HG02981 (cell line): Measurements from ENCODE around the gene ITFG1.
"Not testable (repeated sequence)": the region's sequence is repeated elsewhere in the genome, so short reads cannot be mapped to it uniquely, and the experiment has no call there.

Experiments
- ATAC-seq: cut with Tn5 transposase; IDR thresholded peaks from one replicate; pipeline ENCODE4 v1.9.1; 2021; ENCODE audit warnings: mild to moderate bottlenecking, moderate library complexity; ENCODE audit not compliant: unreplicated experiment

ITFG1 gene

DNA sequence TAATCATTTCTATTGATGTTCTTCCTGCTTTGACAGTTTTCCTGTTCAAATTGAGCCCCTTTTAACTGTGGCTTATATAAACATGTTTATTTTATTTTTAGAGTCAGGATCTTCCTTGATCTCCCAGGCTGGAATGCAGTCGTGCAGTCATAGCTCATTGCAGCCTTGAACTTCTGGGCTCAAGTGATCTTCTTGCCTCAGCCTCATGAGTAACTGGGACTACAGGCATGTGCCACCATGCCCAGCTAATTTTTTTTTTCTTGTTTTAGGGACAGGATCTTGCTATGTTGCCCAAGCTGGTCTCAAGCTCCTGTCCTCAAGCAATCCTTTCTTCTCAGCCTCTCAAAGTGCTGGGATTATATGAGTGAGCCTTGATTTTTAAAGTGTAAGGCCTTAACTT, 14.9 kb upstream of the ITFG1 start:
- ATAC-seq, result no peak

DNA sequence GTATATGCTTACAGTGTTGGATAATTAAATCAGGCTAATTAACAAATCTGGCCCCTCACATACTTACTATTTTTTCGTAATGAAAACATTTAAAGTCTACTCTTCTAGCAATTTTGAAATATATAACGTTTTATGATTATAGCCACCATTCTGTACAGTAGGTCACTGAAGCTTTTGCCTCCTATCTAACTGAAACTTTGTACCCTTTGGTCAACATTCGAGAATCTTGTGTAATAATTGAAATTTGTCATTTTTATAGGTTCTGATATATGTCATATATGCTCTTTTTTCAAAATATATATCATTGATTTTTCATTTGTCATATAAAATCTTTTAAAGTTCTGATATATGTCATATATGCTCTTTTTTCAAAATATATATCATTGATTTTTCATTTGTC, 12.9 kb upstream of the ITFG1 start:
- no peak for ATAC-seq

DNA sequence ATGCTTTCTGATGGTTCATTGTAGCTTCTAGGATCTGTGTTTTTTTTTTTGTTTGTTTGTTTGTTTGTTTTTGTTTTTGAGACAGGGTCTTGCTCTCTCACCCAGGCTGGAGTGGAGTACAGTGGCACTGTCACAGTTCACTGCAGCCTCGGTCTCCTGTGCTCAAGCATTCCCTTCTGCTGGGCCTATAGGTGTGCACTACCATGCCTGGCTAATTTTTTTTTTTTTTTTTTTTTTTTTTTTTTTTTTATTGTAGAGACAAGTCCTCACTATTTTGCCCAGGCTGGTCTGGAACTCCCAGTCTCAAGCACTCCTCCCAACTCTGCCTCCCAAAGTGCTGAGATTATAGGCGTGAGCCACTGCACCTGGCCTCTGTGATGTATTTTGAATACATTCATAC, 12.1 kb upstream of the ITFG1 start:
- ATAC-seq, result not testable (repeated sequence)

DNA sequence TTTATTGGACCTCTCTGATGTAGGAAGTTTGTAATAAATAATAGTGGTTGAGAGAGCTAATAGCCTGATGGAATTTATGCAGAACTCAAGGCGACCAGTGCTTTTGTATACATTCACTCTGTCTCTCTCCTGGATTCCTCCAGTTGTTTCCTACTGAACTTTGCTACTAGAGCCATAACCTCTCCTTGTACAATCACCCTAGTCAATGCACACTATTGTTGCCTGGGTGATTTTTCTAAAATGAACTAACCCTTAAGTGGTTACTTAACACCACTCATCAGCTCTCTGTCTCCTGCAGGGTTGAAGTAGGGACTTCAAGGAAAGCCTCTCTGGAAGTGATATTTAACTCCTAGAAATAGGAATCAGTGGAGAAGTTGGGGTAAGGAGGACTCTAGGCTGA, 9.9 kb upstream of the ITFG1 start:
- no peak for ATAC-seq

DNA sequence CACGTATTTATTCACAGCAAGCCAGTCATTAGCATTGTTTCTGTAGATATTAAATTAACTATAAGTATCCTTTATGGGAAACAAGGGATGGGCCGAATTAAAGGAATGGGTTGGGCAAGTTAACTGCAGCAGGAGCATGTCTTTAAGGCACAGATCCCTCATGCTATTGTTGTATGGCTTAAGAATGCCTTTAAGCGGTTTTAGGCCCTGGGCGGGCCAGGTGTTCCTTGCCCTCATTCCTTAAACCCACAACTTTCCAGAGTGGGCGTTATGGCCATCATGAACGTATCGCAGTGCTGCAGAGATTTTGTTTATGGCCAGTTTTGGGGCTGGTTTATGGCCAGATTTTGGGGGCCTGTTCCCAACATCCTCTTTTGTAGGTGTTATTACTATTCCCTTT, 9.3 kb upstream of the ITFG1 start:
- no peak for ATAC-seq

DNA sequence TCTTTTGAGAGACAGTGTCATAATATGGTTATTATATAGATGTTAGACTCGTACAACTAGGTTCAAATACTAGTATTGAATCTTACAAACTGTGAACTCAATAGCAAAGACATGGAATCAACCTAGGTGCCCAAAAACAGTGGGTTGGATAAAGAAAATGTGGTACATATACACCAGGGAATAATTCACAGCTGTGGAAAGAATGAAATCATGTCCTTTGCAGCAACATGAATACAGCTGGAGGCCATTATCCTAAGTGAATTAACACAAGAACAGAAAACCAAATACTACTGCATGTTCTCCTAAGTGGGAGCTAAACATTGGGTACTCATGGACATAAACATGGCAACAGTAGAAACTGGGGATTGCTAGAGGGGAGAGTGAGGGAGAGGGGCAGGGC, 8.4 kb upstream of the ITFG1 start:
- no peak for ATAC-seq

DNA sequence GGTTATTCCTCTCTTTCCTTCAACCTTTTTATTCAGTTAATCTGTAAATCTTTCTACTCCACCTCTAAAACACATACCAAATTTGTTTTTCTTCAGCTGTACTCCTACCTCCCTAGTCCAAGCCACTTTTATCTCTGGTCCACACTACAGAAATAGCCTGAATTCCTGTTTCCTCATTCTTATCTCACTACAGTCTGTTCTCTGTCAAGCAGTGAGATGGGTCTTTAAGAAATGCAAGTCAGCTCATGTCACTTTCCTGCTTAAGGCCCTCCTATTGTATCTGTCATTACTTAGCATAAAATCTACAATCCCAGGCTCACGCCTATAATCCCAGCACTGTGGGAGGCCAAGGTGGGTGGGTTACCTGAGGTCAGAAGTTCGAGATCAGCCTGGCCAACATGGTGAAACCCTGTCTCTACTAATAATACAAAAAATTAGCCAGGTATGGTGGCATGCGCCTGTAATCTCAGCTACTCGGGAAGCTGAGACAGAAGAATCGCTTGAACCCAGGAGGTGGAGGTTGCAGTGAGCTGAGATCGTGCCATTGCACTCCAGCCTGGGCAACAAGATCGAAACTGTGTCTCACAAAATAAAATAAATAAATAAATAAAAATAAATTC, 7.3 kb upstream of the ITFG1 start:
- ATAC-seq, result not testable (repeated sequence)

DNA sequence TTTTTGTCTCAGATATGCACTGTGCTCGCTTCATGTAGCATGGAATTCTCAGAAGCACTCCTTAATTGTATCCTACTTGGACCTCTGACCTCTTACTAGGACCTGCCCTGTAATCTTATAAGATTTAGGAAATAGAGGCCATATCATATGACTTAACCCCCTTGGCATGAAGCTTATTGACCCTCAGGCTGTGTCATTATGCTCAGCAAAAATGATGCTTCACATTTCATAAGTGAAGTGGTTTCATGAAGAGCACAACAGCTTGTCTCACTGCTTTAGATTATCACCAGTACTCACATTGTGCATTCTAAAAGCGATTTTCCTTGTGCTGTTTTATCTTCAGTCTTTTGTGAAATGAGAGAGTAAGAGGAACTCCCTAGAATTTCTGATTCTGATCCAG, 6.6 kb upstream of the ITFG1 start:
- no peak for ATAC-seq

DNA sequence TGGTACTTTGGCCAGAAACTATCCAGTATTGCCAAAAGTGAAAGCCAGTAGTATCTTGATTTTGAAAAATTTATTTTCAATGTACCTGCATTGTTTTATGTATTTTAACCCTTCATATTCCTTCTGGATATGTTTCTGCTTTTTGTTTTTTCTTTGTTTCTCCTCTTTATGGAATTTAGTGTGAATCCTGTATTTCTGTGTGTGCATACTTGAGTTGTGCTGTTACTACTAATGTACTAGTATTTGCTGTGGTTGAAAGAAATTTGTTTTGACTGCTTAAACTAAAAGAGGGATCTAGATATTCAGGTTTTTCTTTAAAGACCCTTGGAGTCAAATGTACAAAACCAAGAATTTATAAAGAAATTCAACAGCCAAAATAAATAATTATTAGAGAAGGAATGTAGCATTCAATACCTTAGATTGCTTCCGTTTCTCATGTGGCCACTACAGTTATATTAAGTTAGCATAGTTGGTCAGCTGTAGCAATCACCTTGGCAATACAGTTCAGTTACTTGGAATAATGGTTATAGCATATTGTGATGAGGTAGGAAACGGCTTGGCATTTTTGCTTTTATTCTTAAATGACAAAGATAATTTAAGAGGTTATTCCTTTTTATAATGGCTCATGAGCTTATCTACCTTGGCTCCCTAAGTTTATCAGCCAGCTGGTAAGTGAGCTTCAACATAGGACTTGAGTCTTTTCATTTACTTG, 5.2 kb upstream of the ITFG1 start:
- ATAC-seq, result no peak

DNA sequence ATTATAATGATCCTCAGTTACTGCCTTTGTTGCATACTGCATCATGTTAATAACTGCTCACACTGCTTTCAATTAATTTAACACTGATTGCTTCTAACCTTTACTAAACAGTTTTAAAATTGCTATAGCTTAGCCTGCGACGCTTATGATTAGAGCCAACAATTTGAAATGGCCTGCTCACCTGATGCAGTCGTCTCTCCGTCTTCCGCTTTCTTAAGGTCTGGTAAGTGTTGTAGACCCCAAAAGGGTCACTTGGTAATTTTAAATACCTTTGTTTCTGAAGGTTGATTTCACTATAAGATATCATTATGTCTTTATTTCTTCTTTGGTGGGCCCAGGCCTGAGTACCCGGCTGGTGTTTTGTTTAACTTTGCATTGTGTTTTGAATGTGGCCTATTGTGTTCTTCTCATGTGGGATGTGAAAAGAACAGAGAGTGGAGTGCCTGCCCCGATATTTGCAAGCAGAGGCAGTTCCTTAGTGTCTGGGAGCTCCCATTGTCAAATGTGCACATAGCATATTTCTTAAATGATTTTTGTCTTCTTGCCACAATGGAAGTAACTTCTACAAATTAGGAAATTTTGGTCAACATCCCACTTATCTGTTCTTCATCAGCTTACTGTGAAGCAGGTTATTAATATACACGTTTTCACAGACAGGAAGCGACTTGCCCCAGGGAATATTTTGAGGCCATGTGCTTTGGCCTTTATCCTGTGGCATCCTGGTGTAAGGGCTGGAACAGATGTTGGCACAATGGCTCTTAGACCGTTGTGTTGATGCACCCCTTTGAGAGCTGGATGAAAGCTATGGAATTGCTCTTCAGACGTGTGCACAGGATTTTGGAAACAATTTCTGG, 3.1 kb upstream of the ITFG1 start:
- no peak for ATAC-seq

DNA sequence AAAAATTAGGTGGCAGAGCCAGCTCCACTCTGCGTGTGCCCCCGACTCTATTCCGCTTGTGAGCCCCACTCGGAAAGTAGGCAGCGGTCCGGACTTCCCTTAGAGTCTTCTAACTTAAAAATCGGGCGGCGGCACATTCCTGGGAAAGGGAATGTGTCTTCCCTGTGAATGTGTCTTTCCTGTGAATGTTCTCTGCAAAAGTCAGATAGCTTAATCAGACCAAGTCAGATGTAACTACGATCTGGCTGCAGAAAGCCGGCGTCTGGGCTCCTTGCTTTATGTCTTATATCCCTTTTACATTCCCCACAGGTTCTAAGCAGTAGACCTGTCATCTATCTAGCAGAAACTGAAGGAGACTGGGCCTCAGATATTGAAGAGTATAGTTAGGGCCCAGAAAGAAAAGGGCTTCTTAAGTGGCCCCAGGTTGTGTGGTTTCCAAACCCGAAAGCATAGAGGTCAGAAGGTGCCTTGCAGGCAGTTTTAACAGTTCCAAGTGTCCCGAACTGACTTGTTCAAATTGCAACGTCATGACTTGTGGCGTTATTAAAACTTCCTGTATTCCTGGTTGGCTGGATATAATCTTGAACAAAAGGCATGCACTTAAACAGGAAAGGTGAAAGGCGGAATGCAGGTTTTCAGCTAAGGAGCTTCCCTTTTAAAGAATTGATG, 869 bp upstream of the ITFG1 start:
- peak; percentile 35 for ATAC-seq

DNA sequence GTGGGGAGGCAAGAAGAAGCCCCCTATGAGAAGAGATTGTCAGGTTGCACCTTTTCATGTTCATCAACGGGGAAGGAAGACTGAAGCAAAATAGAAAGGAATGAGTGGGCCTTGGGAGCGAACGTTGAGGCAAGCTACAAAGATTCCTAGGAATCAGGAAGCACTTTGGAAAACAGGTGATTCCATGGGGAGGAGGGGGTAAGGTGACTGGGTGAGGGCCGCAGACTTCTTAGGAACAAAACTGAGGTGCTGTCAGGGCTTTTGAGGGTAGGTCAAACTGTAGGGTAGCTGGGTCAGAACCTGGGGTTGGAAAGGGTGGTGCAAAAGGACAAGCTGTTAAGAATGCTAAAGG, 528 bp downstream of the ITFG1 start:
- ATAC-seq, result no peak

DNA sequence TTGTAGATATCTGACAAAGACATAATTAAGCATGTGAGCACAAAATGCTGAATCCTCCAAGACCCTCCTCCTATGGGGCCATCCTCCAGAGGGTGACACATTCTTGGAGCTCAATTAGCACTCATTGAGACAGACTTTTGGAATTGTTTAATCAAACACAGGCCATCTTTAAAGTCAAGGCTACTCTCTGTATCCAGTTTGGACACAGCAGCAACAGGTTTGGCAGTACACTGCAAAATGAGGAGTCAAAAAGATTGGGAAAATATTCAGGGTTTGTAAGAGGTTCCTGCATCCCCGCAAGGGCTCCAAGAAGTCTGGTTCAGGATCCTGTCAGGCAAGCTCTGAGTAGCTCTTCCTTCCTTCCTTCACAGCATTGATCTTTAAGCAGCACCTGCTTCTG, 1.3 kb downstream of the ITFG1 start:
- ATAC-seq, result no peak

DNA sequence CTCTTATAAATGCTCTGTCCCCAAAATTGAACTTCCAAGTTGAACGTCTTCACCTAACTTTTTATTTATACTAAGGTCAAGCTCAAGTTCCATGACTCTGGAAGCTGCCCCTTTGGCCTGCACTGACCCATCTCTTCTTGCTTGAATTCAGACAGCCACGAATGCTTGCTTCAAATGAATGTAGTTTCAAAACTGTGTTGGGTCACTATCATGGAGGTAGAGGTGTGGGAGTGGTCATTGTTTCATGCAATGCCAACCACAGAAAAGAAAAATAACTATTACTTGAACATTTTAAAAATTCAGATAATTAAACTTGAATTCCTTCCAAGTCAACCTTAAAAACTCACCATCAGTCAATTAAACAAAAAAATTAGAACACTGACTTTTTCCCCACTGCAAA, 2.5 kb downstream of the ITFG1 start:
- ATAC-seq, result no peak

DNA sequence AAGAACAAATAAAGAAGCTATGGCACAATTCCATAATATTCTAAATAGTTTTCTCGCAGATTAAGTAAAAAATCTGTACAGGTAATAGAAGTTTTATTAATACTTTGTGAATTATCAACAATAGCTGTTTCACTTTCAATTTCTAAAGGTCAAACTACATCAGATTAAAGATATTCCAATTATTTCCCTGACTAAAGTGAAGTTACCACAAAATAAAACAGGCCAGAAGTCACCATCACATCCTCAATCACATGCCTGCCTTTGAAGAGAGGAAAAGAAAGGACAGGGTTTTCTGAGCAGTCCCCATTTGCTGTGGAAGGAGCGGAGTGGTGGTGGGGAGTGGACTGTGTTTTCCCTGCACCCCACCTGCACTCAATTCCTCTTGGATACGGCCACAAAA, 11.1 kb downstream of the ITFG1 start:
- ATAC-seq, result no peak

DNA sequence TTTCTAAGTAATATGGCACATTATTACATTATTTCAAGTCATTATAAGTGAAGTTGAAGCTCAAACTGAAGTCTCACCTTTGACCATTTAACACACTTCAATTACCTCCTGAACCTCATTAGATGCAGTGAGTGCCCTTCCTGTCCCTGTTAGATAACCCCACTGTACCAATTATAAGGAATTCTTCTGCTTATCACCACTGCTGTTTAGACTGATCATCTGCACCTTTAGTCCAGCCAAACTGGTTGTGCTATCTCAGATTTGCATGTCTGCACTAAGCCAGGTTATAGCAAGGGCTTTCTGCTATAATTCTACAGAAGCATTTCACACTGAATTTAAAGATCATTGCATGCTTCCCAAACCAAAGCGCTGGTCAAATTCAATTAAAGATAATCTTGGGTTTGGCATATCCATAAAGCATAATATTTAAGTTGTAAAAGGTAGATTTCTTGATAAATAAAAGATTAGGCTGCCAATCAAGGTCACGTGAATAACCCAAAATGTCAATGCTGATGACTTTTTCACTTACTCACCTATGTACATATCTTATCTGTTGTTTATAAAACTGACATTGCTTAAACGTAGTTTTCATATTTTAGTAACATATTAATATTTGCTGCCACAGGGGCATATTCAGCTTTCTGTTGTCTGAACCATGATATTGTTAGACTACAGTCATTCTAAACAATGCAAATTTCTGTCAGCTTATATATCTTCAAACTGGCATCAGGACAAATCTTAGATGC, 11.9 kb downstream of the ITFG1 start:
- no peak for ATAC-seq

DNA sequence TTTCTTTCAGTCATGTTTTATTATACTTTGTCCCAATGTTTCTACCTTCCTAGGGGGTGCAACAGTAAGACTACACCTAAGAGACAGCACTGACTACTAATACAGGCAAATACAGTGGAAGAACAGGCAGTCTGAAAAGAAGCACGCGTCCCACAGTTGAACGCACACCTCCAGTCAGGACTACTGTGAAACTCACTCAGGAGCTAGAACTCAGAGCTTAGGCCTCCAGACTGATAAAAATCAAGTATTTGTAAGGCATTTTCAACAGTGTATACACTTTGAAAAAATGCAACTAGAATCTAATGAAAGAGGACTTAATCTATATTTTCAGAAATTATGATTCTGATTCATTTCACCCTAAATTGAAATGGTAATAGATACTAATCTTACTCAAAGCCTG, 14.4 kb downstream of the ITFG1 start:
- ATAC-seq, result no peak

DNA sequence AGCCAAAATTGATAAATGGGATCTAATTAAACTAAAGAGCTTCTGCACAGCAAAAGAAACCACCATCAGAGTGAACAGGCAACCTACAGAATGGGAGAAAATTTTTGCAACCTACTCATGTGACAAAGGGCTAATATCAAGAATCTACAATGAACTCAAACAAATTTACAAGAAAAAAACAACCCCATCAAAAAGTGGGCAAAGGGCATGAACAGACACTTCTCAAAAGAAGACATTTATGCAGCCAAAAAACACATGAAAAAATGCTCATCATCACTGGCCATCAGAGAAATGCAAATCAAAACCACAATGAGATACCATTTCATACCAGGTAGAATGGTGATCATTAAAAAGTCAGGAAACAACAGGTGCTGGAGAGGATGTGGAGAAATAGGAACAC, 18.0 kb downstream of the ITFG1 start:
- ATAC-seq, result not testable (repeated sequence)

DNA sequence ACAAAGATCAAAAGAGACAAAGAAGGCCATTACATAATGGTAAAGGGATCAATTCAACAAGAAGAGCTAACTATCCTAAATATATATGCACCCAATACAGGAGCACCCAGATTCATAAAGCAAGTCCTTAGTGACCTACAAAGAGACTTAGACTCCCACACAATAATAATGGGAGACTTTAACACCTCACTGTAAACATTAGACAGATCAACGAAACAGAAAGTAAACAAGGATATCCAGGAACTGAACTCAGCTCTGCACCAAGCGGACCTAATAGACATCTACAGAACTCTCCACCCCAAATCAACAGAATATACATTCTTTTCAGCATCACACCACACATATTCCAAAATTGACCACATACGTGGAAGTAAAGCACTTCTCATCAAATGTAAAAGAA, 20.8 kb downstream of the ITFG1 start:
- not testable (repeated sequence) for ATAC-seq

DNA sequence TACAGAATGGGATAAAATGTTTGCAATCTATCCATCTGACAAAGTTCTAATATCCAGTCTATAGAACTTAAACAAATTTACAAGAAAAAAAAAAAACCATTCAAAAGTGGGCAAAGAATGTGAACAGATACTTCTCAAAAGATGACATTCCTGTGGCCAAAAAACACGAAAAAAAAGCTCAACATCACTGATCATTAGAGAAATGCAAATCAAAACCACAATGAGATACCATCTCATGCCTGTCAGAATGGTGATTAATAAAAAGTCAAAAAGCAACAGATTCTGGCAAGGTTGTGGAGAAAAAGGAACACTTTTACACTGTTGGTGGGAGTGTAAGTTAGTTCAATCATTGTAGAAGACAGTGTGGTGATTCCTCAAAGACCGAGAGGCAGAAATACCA, 26.6 kb downstream of the ITFG1 start:
- ATAC-seq, result not testable (repeated sequence)

DNA sequence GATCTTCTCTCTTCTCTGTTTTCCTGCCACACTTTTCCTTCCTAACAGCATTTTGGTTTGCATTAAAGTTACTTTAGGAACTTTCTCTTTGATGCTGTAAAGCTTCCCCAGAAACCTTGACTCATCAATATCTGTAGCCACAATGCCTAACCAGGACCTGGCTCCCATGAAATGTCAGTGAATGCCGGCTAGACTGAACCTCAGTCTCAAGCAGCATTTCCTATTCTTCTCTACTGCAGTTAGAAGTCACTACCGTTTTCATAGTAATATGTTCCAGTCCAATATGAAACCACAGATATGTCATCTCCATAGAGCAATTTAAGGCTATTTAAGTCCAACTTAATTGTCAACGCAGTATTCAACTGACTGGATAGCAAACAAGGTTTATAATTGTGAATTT, 28.9 kb downstream of the ITFG1 start:
- no peak for ATAC-seq
